GM18868 (cell line): Measurements from ENCODE around the gene SPDYE2.
"Not testable (repeated sequence)": the region's sequence is repeated elsewhere in the genome, so short reads cannot be mapped to it uniquely, and the experiment has no call there.

Experiments used
- ATAC-seq: cut with Tn5 transposase; IDR thresholded peaks from one replicate; pipeline ENCODE4 v1.9.1; 2021; ENCODE audit warnings: mild to moderate bottlenecking, moderate library complexity; ENCODE audit not compliant: unreplicated experiment

The SPDYE2 gene

DNA sequence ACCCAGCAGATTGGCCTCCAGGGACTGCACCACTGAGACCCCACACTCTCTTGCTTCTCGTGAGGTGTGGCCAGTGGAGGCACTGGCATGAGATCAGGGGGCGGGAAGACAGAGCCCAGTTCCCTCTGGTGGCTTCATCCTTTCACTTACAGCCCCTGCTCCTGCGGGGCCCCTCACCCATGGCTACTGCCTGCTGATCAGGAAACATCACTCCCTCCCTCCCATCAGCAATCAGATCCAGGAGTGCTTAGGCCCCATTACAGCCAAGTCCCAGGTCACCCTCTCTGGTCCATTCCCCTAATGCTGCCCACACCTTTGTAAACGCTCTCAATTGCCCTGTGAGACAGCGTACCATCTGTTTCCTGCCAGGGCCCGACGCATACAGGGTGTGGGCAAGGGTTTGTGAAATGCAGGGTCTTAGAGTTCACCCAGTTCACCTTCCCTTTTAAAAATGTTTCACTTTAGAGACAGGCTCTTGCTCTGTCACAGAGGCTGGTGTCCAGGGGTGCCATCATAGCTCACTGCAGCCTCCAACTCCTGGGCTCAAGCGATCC lies 15.9 kb upstream of the SPDYE2 start:
- ATAC-seq, result not testable (repeated sequence)

DNA sequence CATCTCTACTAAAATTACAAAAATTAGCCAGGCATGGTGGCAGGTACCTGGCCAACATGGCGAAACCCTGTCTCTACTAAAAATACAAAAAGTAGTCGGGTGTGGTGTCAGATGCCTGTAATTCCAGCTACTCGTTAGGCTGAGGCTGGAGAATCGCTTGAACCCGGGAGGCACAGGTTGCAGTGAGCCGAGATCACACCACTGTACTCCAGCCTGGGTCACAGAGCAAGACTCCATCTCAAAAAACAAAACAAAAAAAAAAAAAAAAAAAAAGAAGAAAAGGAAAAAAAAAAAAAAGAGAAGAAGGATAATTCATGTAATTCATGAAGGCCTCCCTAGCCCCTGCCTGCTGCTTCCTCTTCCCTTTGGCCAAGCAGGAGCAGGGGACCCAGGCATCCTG lies 10.4 kb upstream of the SPDYE2 start:
- not testable (repeated sequence) for ATAC-seq

DNA sequence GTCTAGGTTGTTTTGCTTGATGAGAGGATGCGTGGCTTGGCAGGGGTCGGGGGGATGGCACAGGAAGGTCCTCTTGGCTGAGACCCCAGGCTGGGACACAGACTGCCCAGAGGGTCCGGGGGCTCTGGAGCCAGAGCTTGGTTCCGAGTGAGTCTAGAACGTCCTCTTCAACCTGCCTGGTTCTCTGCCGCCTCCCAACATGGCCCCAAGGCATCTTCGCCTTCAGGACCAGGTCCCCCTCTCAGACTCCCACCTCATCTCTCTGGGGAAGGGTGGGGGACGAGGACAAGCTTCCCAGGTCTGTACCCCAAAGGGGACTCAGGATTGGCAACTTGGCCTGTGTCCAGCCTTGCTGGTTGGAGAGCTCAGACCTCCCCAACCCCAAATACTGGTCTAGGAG lies 8.9 kb upstream of the SPDYE2 start:
- not testable (repeated sequence) for ATAC-seq

DNA sequence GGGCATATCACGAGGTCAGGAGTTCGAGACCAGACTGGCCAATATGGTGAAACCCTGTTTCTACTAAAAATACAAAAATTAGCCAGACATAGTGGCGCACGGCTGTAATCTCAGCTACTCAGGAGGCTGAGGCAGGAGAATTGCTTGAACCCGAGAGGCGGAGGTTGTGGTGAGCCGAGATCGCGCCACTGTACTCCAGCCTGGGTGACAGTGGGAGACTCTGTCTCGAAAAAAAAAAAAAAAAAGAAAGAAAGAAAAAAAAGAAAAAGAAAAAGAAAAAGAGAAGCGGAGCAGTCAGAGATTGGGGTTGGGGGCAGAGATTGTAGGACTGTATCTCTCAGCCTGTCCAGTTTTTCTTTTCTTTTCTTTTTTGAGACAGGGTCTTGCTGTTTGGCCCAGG lies 8.3 kb upstream of the SPDYE2 start:
- ATAC-seq, result not testable (repeated sequence)

DNA sequence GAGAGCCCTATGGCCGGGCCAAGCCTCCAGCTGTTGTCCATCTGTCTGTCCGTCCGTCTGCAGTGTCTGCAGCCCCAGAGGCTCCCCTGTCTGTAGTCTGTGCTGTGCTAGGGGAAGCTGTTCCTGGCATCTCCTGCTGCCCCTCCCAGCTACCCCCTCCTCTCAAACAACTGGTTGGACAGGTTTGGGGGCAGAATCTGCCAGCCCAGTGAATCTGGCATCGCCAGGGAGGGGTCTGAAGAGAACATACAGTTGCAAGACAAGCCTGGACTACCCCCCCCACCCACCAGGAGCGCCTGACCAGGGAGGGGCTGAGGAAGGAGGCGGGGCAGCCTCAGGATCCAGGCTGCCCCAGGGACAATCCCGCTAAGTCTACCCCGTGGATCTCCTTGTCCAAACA lies 7.4 kb upstream of the SPDYE2 start, which contains the start of gene UPK3BL2:
Gene UPK3BL2, minus strand, starts transcription at position 101 of the 400 bp plus-strand sequence. Its CDS starts 60 bp downstream, at position 41.
- ATAC-seq, result not testable (repeated sequence)

DNA sequence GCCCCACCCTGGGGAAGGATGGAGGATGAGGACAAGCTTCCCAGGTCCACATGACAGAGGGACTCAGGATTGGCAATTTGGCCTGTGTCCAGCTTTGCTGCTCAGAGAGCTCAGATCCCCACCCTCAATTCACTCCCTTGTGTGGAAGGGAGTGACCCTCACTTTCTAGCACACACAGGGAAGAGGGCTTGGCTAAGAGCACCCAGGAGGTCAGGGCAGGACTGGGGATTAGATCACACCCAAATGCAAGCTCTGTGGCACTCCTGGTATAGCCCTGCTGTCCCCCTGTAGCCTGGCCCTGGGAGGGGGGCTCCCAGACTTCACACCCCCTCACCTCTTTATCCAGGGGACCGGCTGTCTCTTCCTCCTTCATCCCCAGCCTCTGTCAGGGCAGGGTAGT lies 6.7 kb upstream of the SPDYE2 start:
- ATAC-seq, result not testable (repeated sequence)

DNA sequence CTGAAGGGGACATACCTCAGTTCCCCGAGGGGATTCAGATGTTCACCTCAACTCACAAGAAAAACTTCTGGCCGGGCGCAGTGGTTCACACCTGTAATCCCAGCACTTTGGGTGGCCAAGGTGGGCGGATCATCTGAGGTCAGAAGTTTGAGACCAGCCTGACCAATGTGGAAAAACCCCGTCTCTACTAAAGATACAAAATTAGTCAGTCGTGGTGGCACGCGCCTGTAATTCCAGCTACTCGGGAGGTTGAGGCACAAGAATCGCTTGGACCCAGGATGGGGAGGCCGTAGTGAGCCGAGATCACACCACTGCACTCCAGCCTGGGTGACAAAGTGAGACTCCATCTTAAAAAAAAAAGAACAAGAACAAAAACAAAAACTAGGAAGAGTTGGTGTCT lies 5.7 kb upstream of the SPDYE2 start:
- ATAC-seq, result not testable (repeated sequence)

DNA sequence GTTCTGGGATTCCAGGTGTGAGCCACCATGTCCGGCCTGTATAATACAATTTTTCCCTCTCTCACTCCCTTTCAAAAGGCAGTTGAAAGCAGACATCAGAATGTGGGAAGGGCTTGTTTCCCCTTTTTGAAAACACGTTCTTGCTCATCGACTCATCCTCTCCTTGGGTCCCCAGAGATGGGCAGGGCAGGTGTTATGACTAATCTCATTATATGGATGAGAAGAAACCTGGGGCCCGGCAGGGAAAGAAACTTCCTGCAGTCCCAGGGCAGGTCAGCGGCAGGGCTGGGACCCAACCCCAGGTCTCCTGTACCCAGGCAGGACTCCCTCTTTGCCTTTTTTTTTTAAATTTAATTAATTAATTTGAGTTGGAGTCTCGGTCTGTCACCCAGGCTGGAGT lies 4.7 kb upstream of the SPDYE2 start:
- peak; percentile 95 for ATAC-seq

DNA sequence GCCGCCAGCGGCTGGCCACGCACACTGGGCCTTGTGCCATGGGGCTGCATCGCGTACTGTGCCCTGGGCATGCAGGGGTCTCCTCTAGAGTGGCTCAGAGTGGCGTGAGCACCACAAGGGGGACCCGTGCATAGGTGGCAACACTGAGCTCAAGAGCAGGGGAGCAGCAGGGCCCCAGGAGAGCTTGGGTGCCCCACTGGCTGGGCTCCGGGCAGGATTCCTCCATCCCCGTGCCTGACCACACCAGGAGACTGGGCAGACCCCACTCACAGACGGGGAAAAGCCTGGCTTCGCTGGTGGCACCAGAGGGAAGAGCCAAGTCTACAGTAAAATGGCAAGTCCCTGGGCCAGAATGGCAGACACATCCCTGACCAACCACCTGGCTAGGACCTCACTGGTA lies 17.6 kb downstream of the SPDYE2 start:
- not testable (repeated sequence) for ATAC-seq

DNA sequence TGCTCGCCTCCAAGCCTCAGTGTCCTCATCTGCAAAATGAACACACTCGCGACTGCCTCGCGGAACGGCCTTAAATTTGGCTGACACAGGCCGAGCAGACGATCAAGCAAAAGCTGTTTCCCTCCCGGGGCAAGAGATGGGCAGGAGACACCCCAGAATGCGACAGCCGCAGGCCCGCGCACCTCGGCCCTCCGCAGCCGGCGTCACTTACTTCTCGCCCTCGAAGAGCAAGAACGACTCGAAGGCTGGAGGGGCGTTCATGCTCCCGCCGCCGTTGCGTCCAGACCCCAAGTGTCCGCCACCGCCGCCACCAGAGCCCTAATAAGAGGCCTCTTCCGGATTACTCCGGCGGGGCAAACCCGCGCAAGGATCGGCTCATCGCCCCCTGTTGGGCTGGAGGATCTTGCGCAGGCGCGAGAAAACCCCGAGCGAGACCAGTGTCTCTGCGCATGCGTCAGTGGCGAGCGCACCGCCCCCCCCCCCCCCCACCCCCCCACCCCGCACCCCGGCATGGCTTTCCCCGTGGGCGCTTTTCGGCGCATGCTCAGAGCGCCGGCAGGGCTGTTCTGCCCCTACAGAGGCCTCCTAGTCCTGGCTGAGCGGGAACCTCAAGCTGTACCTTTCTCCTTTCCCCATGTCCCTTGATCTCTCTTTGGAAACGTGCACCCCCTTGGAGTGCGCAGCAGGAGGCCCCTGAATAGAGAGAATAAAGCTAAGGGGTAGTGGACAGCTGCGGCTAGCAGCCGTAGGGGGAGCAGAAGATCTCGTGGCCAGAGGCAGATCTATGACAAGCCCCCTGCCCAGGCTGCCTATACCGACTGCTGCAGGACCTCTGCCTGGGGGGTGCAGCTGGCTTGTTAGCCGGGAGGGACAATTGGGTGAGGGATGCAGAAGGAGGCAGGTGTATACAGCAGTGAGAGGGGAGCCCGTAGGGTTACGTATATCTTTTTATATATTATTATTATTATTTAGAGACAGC lies 21.5 kb downstream of the SPDYE2 start, which contains the start of gene POLR2J3:
Gene POLR2J3, minus strand, starts transcription at position 323 of the 979 bp plus-strand sequence. Its CDS starts 62 bp downstream, at position 261.
- peak; percentile 94 for ATAC-seq

DNA sequence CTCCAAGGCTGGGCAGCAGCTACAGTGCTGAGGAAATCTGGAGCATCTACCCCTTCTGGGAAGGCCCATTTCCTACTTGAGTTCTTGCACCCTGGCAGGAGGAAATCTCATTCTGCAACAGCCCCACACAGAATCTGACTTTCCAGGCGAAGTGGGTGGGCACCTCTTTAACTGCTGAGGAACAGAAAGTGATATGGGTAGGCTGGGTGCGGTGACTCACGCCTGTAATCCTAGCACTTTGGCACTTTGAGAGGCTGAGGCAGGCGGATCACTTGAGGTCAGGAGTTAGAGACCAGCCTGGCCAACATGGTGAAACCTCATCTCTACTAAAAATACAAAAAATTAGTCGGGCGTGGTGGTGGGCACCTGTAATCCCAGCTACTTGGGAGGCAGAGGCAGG lies 23.6 kb downstream of the SPDYE2 start:
- not testable (repeated sequence) for ATAC-seq

DNA sequence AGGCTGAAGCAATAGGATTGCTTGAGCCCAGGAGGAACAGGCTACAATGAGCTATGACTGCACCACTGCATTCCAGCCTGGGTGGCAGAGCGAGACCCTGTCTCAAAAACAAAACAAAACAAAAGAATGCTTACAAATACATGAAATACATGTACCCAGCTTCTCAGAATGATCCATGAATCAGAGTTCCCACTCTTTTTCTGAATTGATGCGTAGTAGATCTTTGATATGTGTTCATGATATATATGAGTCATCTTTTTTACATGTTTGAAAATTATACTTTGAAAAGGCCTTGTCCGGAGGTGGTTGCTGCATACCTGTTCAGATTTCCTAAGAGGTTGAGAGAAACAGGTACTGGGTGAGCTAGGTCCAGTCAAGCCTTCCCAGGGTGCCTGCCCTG lies 25.3 kb downstream of the SPDYE2 start:
- ATAC-seq, result not testable (repeated sequence)

DNA sequence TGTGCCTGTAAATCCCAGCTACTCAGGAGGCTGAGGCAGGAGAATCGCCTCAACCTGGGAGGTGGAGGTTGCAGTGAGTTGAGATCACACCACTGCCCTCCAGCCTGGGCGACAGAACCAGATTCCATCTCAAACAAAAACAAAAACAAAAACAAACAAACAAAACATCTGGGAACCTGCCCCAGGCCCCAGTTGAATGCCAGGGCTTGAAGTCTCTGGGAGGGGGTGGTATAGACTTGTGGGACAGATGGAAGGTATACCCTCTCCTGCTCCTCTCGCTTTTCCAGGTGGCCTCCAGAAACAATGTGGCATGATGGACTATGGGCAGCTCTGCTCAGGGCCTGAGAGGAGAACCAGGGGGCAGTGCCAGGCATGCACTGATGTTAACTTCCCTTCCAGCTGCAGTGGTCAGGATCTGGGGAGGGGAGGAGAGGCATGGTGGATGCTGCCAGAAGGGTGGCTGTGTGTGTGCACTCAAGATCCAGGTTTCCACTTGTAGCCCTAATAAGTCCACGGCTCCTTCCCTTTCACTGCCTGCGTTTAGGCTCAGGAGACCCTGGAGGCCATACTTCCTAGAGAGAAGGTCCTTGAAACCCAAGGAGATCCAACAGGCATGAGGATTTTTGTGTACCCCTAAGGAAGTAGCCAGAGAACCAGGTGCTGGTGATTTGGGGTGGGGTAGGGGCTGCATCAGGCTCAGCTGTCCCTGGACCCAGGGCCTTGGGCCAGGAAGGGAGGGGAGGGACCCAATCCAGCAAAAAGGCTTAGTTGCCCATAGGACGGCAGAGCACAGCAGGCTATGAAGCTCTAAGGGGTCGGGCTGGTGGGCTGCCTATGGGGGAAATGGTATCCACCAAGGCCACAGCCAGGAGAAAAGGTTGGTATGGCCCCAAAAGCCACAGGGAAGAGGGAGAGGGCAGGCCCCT lies 26.6 kb downstream of the SPDYE2 start:
- ATAC-seq, result not testable (repeated sequence)

DNA sequence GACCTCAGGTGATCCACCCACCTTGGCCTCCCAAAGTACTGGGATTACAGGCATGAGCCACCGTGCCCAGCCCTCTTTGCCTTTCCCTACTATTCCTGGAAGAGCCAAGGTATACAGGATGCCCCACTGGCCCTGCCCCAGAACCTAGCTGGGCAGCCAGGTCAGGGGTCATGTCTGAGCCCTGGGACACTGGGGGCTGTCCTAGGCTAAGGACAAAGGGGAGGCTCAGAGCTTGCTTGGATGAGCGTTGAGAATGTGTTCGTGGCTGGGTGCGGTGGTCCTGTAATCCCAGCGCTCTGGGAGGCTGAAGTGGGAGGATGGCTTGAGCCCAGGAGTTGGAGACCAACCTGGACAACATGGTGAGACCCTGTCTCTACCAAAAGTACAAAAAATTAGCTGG lies 27.5 kb downstream of the SPDYE2 start:
- not testable (repeated sequence) for ATAC-seq

DNA sequence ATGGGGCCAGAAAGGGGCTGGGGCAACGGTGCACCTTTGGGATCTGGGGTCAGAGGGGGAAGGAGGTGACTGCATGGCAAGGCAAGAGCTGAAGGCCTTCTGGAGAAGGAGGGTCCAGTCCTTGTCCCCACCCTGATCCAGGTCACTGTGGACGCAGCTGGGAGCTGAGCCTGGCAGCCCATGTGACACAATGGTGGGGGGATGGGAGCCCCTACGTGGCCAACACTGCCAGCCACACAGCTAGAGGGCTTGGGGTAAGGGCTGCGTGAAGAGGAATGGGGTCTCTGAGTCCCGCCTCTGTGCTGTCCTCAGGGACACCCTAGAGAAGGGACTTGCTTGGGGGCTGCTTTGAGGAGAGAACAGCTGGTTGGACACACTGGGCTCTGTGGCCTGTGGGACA lies 30.7 kb downstream of the SPDYE2 start:
- not testable (repeated sequence) for ATAC-seq

DNA sequence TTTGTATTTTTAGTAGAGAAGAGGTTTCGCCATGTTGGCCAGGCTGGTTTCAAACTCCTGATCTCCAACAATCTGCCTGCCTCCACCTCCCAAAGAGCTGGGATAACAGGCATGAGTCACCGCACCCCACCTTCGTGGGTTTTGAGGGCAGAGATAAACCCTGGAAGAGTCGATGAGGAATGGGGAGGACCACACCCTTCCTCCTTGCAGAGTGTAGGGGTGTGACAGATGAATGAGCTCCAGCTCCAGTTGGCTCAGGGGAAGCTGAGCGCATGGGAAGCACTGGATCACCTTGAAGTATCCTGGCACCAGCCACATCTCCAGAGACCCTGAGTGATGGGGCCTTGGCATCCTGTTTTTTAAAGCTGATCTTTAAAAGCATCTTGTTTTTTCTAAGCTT lies 32.5 kb downstream of the SPDYE2 start:
- ATAC-seq, result not testable (repeated sequence)

DNA sequence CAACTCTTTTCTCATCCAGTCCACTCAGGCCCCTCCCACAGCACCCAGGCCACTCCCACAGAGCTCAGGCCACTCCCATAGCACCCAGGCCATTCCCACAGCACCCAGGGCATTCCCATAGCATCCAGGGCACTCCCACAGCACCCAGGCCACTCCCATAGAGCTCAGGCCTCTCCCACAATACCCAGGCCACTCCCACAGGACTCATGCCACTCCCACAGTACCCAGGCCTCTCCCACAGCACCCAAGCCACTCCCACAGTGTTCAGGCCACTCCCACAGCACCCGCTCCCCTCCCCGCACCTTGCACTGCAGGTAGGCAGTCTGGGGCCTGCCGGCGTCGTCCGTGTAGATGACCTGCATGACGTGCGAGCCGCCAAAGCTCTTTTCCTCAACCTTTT lies 38.8 kb downstream of the SPDYE2 start:
- peak; percentile 50 for ATAC-seq

DNA sequence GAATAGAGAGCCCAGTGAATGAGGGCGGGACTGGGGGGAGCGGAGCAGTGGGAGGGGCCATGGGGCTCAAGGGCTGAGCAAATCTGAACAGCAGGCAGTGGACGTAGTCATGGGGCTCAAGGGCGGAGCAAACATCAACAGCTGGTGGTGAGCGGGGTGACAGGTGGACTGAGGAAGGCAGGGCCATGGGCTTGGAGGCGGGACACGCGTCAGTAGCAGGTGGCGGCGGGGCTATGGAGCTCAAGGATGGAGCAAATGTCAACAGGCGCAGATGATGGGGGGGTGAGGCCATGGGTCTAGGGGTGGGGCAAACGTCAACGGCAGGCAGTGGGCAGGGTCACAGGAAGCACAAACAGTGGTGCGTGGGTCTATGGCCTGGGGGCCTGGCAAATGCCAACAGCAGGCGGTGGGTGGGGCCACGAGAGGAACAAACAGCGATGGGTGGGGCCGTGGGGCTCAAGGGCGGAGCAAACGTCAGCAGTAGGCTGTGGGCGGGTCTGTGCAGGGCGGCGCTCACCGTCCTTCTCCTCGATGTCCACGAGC lies 41.5 kb downstream of the SPDYE2 start:
- ATAC-seq, result peak; percentile 73

DNA sequence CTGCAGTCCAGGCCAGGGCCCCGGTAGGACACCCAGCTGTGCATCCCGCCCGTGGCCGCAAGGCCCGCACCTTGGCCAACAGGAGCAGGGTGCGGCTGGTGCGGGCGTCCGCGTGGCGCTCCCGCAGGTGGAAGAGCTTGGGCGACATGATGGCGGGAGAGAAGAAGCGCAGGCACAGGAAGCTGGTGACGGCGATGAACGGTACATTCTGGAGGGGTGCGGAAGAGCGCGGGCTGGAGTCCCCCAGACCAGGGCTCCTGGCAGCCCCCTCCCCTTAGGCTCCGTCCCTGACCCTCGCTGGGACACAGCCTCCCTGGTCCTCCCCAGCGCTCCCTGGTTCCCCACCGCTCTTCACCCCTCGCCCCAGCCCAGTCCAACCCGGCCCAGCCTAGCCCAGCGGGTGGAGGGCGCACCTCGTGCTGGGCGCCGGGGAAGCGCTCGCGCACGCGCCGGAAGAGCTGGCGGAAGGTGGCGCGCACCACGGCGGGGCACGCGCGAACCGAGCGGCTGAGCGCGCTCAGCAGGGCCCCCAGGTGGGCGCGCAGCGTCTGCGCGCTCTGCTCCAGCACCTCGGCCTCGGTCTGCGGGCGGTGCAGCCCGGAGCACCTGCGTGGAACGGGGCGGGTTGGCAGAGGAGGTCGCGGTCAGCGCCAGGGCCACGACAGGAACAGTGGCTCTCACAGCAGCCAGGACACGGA lies 42.8 kb downstream of the SPDYE2 start:
- peak; percentile 64 for ATAC-seq

DNA sequence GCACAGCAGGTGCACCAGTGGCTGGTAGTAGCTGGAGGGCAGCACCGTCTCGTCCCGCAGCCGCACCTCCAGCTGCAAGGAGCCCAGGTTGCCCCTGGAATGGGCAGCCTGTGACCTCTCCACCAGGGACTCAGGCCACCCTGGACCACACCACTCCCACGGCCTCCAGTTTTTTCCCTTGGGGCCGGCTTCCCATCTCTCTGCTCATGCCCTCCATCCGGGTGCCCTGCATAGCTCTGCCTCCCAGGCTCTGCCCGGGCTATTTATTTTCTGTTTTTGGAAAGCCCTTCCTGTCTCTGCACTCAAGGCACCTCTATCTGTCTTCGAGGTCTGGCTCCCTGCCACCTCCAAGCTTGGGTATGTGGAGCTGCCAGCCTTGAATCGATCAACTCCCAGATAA lies 45.0 kb downstream of the SPDYE2 start:
- not testable (repeated sequence) for ATAC-seq
